Measurements from ENCODE around the gene AUTS2.
"Not testable (repeated sequence)": the region's sequence is repeated elsewhere in the genome, so short reads cannot be mapped to it uniquely, and the experiment has no call there.

Gene AUTS2

DNA sequence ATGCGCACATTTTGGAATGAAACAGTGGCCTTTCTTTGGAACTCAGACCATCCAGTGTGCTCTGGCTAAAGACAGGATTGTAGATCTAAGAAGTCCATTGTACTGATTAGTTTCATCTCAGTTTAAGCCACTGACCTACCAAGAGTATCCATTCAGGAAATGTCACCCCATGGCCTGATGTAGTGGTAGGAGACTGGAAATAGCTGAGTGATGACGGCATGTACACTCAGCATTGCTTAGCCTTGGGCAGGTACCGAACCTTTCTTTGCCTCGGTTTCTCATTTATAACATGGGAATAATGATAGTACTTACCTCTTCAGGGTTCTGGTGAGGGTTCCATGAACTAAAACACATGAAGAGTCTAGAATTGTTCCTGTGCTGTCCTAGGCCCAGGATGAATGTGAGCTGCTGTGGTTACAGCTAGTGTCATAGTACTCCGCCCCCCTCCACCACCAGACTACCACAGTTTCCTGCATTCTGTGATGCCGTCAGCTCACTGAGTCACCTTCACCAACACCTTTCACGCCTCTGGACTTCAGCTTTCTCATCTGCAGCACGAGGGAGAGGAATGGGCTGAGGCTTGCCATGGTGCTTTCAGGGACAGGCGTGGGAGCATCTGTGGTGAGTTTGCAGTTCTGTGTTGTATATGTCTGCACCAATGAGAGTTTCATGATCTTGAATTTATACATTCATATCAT lies 1049.7 kb downstream of the AUTS2 start:
- Histone ChIP-seq H3K36me3 (ENCODE audit: control insufficient read depth in 2 of 2, insufficient read depth in 2 of 2, low read length in 2 of 2) (no peaks in the 10 kb centered on the region), H3K9ac (ENCODE audit: low read depth in 1 of 2, low read length in 2 of 2) (no peak overlapping the region), H3K4me3 (ENCODE audit: low read length in 2 of 2) (no peak overlapping the region), H3K4me1 (ENCODE audit: control insufficient read depth in 2 of 2, insufficient read depth in 2 of 2, low read length in 2 of 2) (no peaks in the 10 kb centered on the region), H3K27ac (ENCODE audit: low read depth in 2 of 2, low read length in 2 of 2) (no peak overlapping the region), H3K27me3 (ENCODE audit: control insufficient read depth in 2 of 2, insufficient read depth in 2 of 2, low read length in 2 of 2) (no peaks in the 10 kb centered on the region), H3K9me3 (ENCODE audit: control insufficient read depth in 2 of 2, low read length in 2 of 2) (no peaks in the 10 kb centered on the region)

DNA sequence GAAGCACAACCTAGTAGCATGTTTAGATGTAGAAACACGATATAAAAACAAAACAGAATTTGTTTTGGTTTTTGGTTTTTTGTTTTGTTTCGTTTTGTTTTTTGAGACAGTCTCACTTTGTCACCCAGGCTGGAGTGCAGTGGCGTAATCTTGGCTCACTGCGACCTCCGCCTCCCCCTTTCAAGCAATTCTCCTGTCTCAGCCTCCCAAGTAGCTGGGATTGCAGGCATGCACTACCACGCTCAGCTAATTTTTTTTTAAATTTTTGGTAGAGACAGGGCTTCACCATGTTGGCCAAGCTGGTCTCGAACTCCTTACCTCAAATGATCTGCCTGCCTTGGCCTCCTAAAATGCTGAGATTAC lies 1050.2 kb downstream of the AUTS2 start:
- not testable (repeated sequence) for H3K27me3 ChIP-seq (ENCODE audit: control insufficient read depth in 2 of 2, insufficient read depth in 2 of 2, low read length in 2 of 2); H3K9me3 ChIP-seq (ENCODE audit: control insufficient read depth in 2 of 2, low read length in 2 of 2); H3K9ac ChIP-seq (ENCODE audit: low read depth in 1 of 2, low read length in 2 of 2); H3K36me3 ChIP-seq (ENCODE audit: control insufficient read depth in 2 of 2, insufficient read depth in 2 of 2, low read length in 2 of 2); H3K4me3 ChIP-seq (ENCODE audit: low read length in 2 of 2); H3K27ac ChIP-seq (ENCODE audit: low read depth in 2 of 2, low read length in 2 of 2); H3K4me1 ChIP-seq (ENCODE audit: control insufficient read depth in 2 of 2, insufficient read depth in 2 of 2, low read length in 2 of 2)

DNA sequence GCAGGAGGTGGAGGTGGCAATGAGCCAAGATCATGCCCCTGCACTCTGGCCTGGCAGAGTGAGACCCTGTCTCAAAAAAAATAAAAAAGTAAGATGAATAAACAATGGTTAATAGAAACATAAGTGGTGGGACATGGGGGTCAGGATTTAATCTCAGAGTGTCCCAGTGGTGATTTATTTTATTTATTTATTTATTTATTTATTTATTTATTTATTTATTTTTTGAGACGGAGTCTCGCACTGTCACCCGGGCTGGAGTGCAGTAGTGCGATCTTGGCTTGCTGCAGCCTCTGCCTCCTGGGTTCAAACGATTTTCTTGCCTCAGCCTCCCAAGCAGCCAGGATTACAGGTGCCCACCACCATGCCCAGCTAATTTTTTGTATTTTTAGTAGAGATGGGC lies 1051.0 kb downstream of the AUTS2 start:
- Histone ChIP-seq H3K27ac (ENCODE audit: low read depth in 2 of 2, low read length in 2 of 2) (no peak overlapping the region), H3K4me1 (ENCODE audit: control insufficient read depth in 2 of 2, insufficient read depth in 2 of 2, low read length in 2 of 2) (no peaks in the 10 kb centered on the region), H3K36me3 (ENCODE audit: control insufficient read depth in 2 of 2, insufficient read depth in 2 of 2, low read length in 2 of 2) (no peaks in the 10 kb centered on the region), H3K4me3 (ENCODE audit: low read length in 2 of 2) (no peak overlapping the region), H3K27me3 (ENCODE audit: control insufficient read depth in 2 of 2, insufficient read depth in 2 of 2, low read length in 2 of 2) (no peaks in the 10 kb centered on the region), H3K9ac (ENCODE audit: low read depth in 1 of 2, low read length in 2 of 2) (no peak overlapping the region), H3K9me3 (ENCODE audit: control insufficient read depth in 2 of 2, low read length in 2 of 2) (no peaks in the 10 kb centered on the region)

DNA sequence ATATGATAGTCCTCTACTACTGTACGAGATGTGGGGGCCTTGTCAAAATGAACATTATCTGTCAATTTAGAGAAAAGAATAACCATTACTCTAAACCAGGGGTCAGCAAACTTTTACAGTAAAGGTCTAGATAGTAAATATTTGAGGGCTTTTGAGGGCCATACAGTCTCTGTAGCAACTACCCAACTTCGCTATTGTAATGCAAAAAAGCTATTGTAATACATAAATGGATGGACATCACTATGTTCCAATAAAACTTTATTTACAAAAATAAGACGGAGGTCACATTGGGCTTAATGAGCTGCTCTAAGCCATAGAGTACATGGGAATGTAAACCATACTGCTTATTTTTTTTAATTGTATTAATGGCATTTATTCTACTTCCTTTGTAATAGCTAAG lies 1055.9 kb downstream of the AUTS2 start:
- no peaks in the 10 kb centered on the region for H3K9me3 ChIP-seq (ENCODE audit: control insufficient read depth in 2 of 2, low read length in 2 of 2)
- H3K27ac ChIP-seq (ENCODE audit: low read depth in 2 of 2, low read length in 2 of 2): no peak overlapping the region
- no peaks in the 10 kb centered on the region for H3K27me3 ChIP-seq (ENCODE audit: control insufficient read depth in 2 of 2, insufficient read depth in 2 of 2, low read length in 2 of 2)
- H3K9ac ChIP-seq (ENCODE audit: low read depth in 1 of 2, low read length in 2 of 2): no peak overlapping the region
- no peaks in the 10 kb centered on the region for H3K4me1 ChIP-seq (ENCODE audit: control insufficient read depth in 2 of 2, insufficient read depth in 2 of 2, low read length in 2 of 2)
- H3K36me3 ChIP-seq (ENCODE audit: control insufficient read depth in 2 of 2, insufficient read depth in 2 of 2, low read length in 2 of 2): no peaks in the 10 kb centered on the region
- H3K4me3 ChIP-seq (ENCODE audit: low read length in 2 of 2): no peak overlapping the region

DNA sequence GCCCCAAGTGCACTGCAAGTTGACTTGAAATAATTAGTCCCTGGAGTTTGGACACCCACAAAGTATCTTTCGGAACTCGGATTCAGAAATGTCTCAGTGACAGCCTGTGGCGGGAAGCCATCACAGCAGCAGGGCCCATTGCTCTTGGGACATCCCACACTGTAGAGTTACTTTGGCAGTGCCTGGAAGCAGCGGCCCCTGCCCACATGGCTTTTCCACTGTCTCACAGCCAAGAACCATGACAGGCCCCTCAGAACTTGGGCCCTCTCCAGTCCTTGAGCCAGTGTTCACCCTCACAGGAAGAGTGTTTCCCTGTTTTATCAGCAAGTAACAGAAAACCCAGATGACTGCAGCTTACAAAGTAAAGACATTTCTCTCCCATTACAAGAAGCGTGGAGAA lies 1056.7 kb downstream of the AUTS2 start:
- Histone ChIP-seq H3K27me3 (ENCODE audit: control insufficient read depth in 2 of 2, insufficient read depth in 2 of 2, low read length in 2 of 2) (no peaks in the 10 kb centered on the region), H3K4me3 (ENCODE audit: low read length in 2 of 2) (no peak overlapping the region), H3K4me1 (ENCODE audit: control insufficient read depth in 2 of 2, insufficient read depth in 2 of 2, low read length in 2 of 2) (no peaks in the 10 kb centered on the region), H3K9me3 (ENCODE audit: control insufficient read depth in 2 of 2, low read length in 2 of 2) (no peaks in the 10 kb centered on the region), H3K9ac (ENCODE audit: low read depth in 1 of 2, low read length in 2 of 2) (no peak overlapping the region), H3K36me3 (ENCODE audit: control insufficient read depth in 2 of 2, insufficient read depth in 2 of 2, low read length in 2 of 2) (no peaks in the 10 kb centered on the region), H3K27ac (ENCODE audit: low read depth in 2 of 2, low read length in 2 of 2) (no peak overlapping the region)

DNA sequence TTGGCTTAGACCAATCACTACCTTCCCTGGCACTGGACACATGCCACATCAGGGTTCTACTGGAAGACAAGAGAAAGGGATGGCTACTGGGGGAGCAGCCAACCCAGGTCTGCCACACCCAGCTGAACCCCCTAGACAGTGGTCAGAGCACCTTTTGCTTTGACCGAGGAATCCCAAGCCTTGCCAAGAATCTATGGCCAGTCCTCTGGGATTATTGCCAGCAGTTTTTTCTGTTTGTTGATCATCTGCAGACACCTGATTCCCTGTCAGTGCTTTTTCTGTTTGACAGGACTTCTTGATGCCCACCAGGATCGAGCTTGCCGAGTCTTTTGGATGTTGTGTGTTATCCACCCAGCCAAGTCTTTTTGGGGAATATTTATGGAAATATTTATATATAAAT lies 1057.4 kb downstream of the AUTS2 start:
- H3K36me3 ChIP-seq (ENCODE audit: control insufficient read depth in 2 of 2, insufficient read depth in 2 of 2, low read length in 2 of 2): no peaks in the 10 kb centered on the region
- no peaks in the 10 kb centered on the region for H3K9me3 ChIP-seq (ENCODE audit: control insufficient read depth in 2 of 2, low read length in 2 of 2)
- no peak overlapping the region for H3K4me3 ChIP-seq (ENCODE audit: low read length in 2 of 2)
- H3K27me3 ChIP-seq (ENCODE audit: control insufficient read depth in 2 of 2, insufficient read depth in 2 of 2, low read length in 2 of 2): no peaks in the 10 kb centered on the region
- H3K9ac ChIP-seq (ENCODE audit: low read depth in 1 of 2, low read length in 2 of 2): no peak overlapping the region
- H3K4me1 ChIP-seq (ENCODE audit: control insufficient read depth in 2 of 2, insufficient read depth in 2 of 2, low read length in 2 of 2): peaks cover 0 to 3% of the 10 kb centered on the region in 2 donors
- no peak overlapping the region for H3K27ac ChIP-seq (ENCODE audit: low read depth in 2 of 2, low read length in 2 of 2)

DNA sequence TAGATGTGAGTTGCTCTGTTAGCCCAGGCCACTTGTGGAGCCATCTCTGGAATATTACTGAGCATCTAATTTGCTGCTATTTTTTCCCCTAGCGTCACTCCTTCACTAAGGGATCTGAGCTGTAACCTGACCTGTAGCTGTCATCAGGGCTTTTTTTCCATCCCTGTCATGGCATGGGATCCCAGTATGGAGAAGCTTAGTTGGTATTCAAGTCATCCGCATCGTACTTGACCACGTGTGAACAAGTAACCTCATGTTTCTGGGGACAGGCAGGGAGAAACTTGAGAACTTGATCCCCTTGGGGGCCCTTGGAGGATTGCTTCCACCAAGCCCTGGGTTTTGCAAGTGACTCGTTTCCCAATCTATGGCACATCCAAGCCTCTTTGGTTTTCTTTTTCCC lies 1059.3 kb downstream of the AUTS2 start:
- no peaks in the 10 kb centered on the region for H3K36me3 ChIP-seq (ENCODE audit: control insufficient read depth in 2 of 2, insufficient read depth in 2 of 2, low read length in 2 of 2)
- no peak overlapping the region for H3K4me3 ChIP-seq (ENCODE audit: low read length in 2 of 2)
- H3K27ac ChIP-seq (ENCODE audit: low read depth in 2 of 2, low read length in 2 of 2): no peak overlapping the region
- no peak overlapping the region for H3K9ac ChIP-seq (ENCODE audit: low read depth in 1 of 2, low read length in 2 of 2)
- H3K9me3 ChIP-seq (ENCODE audit: control insufficient read depth in 2 of 2, low read length in 2 of 2): no peaks in the 10 kb centered on the region
- peaks cover 0 to 4% of the 10 kb centered on the region in 2 donors for H3K4me1 ChIP-seq (ENCODE audit: control insufficient read depth in 2 of 2, insufficient read depth in 2 of 2, low read length in 2 of 2)
- no peaks in the 10 kb centered on the region for H3K27me3 ChIP-seq (ENCODE audit: control insufficient read depth in 2 of 2, insufficient read depth in 2 of 2, low read length in 2 of 2)

DNA sequence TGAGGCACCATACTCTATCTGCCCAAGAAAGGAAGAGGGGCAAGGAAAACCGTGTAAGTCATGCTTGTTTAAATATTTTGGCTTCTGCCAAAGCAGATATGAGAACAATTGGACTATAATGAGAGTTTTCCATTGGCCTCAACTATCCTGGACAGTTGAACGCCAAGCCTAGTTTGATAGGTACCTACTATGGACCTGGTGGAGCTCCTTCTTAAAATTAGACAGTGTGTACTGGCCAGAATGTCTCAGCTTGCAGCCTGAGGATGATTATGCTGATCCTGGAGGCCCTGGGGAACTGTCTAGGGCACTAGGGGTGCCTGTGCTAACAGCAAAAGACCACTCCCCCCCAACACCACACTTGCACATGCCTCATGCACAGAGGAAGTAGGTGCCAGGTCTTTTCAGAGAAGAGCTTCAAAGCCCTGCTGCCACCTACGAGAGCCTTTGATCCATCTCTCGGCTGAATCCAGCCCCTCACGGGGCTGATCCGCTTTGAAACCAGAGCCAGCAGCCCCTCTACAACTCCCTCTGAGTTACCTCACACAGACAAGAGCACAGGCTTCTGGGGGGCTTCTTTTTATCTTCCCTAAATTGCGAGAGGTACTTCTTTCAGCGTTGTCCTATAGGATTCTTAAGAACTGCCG lies 1059.8 kb downstream of the AUTS2 start:
- Histone ChIP-seq H3K27ac (ENCODE audit: low read depth in 2 of 2, low read length in 2 of 2) (no peak overlapping the region), H3K36me3 (ENCODE audit: control insufficient read depth in 2 of 2, insufficient read depth in 2 of 2, low read length in 2 of 2) (no peaks in the 10 kb centered on the region), H3K4me3 (ENCODE audit: low read length in 2 of 2) (no peak overlapping the region), H3K4me1 (ENCODE audit: control insufficient read depth in 2 of 2, insufficient read depth in 2 of 2, low read length in 2 of 2) (peaks cover 0 to 4% of the 10 kb centered on the region in 2 donors), H3K27me3 (ENCODE audit: control insufficient read depth in 2 of 2, insufficient read depth in 2 of 2, low read length in 2 of 2) (no peaks in the 10 kb centered on the region), H3K9me3 (ENCODE audit: control insufficient read depth in 2 of 2, low read length in 2 of 2) (no peaks in the 10 kb centered on the region), H3K9ac (ENCODE audit: low read depth in 1 of 2, low read length in 2 of 2) (no peak overlapping the region)

DNA sequence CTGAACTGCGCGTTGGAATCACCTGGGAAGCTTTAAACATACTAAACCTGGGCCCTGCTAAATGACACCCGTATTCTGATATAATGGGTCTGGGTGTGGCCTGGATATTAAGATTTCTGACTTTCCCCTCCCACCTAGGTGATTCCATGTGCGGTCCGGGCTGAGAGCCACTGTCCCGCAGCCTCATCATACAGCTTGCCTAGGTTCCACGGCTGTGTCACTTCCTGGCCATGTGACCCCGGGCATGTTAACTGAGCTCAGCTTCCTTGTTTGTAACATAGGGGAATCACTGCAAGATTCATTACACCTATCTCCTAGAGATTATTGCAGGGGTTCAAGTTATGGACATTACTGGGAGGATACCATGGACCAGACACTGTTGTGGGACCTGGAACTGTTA lies 1061.0 kb downstream of the AUTS2 start:
- Histone ChIP-seq H3K4me1 (ENCODE audit: control insufficient read depth in 2 of 2, insufficient read depth in 2 of 2, low read length in 2 of 2) (peaks cover 0 to 4% of the 10 kb centered on the region in 2 donors), H3K36me3 (ENCODE audit: control insufficient read depth in 2 of 2, insufficient read depth in 2 of 2, low read length in 2 of 2) (no peaks in the 10 kb centered on the region), H3K9me3 (ENCODE audit: control insufficient read depth in 2 of 2, low read length in 2 of 2) (no peaks in the 10 kb centered on the region), H3K4me3 (ENCODE audit: low read length in 2 of 2) (no peak overlapping the region), H3K9ac (ENCODE audit: low read depth in 1 of 2, low read length in 2 of 2) (no peak overlapping the region), H3K27me3 (ENCODE audit: control insufficient read depth in 2 of 2, insufficient read depth in 2 of 2, low read length in 2 of 2) (no peaks in the 10 kb centered on the region), H3K27ac (ENCODE audit: low read depth in 2 of 2, low read length in 2 of 2) (no peak overlapping the region)

DNA sequence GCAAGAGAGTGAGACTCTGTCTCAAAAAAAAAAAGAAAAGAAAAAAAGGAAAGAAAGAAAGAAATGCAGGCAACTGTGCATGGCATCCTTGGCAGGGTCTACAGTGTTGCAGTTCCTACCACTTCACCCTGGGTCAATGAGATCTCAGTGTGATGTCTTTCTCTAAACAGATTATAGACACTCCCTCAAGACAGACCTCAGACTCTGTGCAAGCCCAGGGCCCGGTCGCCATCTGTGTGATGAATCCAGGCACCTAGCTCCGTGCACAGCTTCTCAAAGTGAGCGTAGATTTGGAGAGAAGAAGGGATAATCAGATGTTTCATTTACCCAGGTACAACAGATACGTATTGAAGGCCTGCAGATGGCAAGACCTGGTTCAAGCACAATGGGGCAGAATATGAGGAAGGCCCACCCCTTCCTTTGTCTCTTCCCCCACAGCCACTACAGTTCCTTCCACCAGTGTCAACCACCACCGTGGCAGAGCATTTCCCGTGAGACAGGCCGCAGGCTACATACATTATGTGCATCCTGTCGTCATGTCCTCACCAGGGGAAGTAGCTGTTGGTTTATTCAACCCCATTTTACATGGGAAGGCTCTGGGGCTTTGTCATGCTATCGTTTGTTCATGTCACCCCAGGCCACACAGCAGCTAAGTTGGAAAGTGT lies 1062.0 kb downstream of the AUTS2 start:
- H3K4me3 ChIP-seq (ENCODE audit: low read length in 2 of 2): no peak overlapping the region
- no peaks in the 10 kb centered on the region for H3K27me3 ChIP-seq (ENCODE audit: control insufficient read depth in 2 of 2, insufficient read depth in 2 of 2, low read length in 2 of 2)
- H3K27ac ChIP-seq (ENCODE audit: low read depth in 2 of 2, low read length in 2 of 2): no peak overlapping the region
- H3K9ac ChIP-seq (ENCODE audit: low read depth in 1 of 2, low read length in 2 of 2): no peak overlapping the region
- H3K9me3 ChIP-seq (ENCODE audit: control insufficient read depth in 2 of 2, low read length in 2 of 2): no peaks in the 10 kb centered on the region
- H3K4me1 ChIP-seq (ENCODE audit: control insufficient read depth in 2 of 2, insufficient read depth in 2 of 2, low read length in 2 of 2): peaks cover 0 to 4% of the 10 kb centered on the region in 2 donors
- H3K36me3 ChIP-seq (ENCODE audit: control insufficient read depth in 2 of 2, insufficient read depth in 2 of 2, low read length in 2 of 2): no peaks in the 10 kb centered on the region

All from mucosa of rectum (tissue), 2 donors.